RPMI7951 (cell line): Measurements from ENCODE around the gene ESYT1. TPM values are rescaled to one million over a fixed set of nuclear protein-coding genes. Genes with fewer than 3 reads are reported as not detected.
A peak's percentile ranks its signal among the peaks of the same experiment; 100 is the strongest.
"Not testable (repeated sequence)": the region's sequence is repeated elsewhere in the genome, so short reads cannot be mapped to it uniquely, and the experiment has no call there.

Experiments used
- DNase-seq: peaks from one replicate; pipeline ENCODE4 v3.0.0-alpha.2; 2012; ENCODE audit warnings: low read depth
- total RNA-seq: library from RNA; depleted of rRNA; stranded (reverse); fragments of >200 nt; shearing (Covaris generic); gene quantifications from 2 replicates; pipeline ENCODE4 v1.2.3, GENCODE V29; 2014

The ESYT1 gene
- total RNA-seq, 1 experiment from 2014 or later, result 193 TPM

DNA sequence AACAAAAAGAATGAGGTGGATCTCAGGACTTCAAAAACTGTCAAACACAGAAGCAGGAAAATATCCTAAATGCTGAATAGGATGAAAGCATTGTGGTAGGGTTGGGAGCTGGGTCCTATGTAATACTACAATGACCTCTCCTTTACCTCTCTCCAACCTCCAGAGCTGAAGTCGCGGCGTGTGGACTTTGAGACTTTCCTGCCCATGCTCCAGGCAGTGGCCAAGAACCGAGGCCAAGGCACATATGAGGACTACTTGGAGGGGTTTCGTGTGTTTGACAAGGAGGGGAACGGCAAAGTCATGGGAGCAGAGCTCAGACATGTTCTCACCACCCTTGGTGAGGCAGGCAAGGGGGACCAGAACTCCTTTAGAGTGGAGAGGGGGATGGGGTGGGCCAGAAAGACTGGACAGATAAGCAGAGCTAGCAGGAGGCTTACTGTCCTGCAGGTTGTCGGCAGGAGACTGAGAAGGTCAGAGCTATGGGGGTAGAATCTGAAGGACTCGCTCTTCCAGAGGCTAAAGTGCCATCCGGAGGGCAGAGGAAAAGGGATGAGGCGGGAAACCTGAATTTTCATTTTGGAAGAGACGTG is 27.3 kb downstream of the ESYT1 start:
- no peak for DNase-seq

DNA sequence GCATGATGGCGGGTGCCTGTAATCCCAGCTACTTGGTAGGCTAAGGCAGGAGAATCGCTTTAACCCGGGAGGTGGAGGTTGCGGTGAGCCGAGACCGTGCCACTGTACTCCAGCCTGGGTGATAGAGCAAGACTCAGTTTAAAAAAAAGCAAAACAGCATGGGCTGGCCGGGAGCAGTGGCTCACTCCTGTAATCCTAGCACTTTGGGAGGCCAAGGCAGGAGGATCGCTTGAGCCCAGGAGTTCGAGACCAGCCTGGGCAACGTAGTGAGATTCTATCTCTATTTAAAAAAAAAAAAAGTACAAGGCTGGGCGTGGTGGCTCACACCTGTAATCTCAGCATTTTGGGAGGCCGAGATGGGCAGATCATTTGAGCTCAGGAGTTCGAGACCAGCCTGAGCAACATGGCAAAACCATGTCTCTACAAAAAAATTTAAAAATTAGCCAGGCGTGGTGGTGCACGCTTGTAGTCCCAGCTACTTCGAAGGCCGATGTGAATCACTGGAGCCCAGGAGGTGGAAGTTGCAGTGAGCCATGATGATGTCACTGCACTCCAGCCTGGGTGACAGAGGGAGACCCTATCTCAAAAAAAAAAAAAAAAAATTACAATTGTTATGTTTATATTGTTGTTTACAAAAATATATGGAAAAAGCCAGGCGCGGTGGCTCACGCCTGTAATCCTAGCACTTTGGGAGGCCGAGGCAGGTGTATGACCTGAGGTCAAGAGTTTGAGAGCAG is 28.6 kb downstream of the ESYT1 start:
- not testable (repeated sequence) for DNase-seq

DNA sequence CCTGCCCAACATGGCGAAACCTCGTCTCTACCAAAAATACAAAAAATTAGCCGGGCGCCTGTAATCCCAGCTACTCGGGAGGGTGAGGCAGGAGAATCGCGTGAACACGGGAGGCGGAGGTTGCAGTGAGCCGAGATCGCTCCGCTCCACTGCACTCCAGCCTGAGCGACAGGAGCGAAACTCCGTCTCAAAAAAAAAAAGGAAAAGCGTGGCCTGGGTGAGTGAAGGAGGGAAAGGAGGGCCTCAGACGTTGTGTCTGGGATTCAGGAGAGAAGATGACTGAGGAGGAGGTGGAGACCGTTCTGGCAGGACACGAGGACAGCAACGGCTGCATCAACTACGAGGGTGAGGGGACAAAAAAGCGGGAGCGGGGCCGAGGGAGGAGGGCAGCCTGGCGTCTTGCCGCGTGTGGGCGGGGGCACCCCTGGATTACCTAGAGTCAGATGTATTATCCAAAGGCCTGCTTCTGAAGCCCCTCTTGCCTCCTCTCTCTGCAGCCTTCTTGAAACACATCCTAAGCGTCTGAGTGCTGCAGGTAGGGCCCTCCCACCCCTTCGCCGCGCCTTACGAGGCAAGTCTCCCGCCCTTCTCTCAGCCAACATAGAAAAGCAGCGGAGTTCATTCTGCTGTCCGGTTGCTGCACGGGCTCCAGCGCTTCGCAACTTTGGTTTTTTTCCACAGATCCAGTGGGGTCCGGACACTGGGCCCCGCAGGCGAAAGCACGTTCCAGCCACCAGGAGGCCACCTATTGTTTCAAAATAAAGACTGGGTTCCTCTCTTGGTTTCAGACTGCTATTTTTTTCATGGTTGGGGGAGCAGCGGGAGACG is 29.3 kb downstream of the ESYT1 start:
- peak; percentile 84 for DNase-seq

DNA sequence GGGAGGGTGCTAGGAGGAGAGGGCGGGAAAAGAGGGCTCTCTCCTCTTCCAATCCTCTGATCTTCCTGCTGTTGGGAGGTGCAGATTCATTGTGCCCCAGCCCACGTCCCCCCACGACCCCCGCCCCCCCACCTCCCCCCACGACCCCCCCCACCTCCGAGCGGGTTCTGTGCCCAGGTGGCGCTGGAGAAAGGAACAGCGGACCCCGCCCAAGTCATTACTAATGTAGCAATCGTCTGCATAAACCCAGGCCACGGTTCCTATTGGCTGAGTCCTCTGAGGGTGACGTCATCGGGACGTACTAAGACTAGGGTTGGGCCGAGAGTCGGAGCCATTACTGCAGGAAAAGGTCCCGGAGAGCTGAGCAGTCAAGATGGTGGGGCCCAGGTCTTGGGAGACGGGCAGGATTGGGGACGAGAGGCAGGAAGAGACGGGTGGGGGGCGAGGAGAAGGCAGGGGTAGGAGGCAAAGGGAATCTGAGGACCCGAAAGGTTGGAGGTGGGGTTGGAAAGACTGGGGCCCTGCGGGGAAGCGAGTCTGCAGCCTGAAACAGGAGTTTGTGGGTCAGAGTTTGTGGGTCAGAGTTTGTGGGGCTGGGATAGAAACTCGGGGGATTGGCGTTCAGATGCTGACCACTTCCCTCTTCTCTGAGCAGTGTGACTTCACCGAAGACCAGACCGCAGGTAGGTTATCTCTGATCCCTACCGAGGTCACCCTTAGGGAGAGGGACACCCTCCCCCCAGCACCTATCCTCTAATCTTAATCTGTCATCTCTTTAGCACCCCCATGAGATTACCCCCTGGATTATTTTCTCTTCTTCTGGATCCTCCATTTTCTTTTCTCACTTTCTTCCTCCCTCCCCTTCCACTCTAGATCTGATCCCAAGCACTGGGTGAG is 30.2 kb downstream of the ESYT1 start, which contains the start of gene MYL6:
TSS of gene MYL6 (plus strand) at position 331 of the 897 bp plus-strand sequence. CDS start at position 374, 43 bp downstream.
- peak; percentile 96 for DNase-seq

DNA sequence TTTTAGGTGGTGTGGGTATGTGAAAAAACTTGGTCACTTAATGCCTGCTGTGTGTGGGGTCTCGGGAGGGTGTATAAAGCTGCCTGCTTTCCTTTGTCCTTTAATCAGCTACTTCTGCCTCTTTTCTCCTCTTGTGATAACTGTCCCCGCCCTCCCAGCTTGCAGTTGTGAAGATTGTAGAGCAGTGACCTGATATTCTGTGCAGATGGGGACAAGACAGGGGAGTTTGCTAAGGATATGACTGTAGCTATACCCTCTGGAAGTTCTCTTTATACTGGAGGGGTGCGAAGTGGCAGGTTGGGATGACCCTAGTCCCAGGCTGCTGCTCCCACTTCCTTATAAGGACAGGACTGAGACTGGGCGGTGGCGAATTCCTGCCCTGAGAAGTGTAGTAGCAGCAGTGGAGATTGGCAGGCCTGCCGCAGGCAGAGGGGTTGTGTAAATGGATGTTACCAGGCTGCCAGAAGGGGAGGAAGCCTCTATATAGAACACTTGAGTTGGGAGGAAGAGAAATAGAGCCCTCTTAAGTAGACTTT is 30.9 kb downstream of the ESYT1 start:
- DNase-seq, result peak; percentile 85

DNA sequence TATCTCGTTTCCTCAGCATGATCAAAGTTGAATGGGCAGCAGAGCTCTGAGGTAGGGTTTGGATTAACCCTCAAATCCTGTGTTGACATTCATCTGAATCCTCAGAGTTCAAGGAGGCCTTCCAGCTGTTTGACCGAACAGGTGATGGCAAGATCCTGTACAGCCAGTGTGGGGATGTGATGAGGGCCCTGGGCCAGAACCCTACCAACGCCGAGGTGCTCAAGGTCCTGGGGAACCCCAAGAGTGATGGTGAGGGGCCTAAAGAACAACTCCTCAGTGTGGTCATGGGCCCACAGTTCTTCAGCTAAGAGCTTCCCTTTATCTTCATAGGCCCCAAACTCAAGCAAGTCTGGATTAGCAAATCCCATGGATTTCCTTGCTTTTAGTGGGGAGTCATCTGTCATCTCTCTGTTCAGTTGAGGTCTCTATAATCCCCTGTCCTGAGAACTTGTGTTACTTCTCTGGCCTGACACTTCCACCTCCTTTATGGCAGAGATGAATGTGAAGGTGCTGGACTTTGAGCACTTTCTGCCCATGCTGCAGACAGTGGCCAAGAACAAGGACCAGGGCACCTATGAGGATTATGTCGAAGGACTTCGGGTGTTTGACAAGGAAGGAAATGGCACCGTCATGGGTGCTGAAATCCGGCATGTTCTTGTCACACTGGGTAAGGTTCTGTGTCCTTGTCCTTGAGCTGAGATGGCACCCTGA is 31.6 kb downstream of the ESYT1 start:
- no peak for DNase-seq

DNA sequence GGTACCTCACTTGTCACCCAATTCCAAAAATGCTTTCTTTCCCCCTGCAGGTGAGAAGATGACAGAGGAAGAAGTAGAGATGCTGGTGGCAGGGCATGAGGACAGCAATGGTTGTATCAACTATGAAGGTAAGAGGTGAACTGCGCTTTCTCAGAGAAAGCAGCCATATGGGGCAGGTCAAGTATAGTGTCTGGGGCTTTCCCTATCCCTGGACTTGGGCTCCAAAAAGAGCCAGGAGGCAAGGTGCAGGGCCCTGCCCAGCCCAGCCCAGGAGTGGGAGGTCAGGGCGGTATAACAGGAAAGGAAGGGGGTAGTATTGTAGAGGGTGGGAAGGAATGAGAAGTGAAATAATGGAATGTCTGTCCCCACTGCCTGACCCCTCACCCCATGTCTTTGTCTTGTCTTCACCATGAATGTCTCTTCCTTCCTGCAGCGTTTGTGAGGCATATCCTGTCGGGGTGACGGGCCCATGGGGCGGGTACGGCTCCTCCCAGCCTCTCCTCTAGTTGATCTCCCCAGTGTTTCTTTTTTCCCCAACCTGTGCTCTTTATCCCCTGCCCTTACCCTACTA is 32.2 kb downstream of the ESYT1 start:
- peak; percentile 38 for DNase-seq

DNA sequence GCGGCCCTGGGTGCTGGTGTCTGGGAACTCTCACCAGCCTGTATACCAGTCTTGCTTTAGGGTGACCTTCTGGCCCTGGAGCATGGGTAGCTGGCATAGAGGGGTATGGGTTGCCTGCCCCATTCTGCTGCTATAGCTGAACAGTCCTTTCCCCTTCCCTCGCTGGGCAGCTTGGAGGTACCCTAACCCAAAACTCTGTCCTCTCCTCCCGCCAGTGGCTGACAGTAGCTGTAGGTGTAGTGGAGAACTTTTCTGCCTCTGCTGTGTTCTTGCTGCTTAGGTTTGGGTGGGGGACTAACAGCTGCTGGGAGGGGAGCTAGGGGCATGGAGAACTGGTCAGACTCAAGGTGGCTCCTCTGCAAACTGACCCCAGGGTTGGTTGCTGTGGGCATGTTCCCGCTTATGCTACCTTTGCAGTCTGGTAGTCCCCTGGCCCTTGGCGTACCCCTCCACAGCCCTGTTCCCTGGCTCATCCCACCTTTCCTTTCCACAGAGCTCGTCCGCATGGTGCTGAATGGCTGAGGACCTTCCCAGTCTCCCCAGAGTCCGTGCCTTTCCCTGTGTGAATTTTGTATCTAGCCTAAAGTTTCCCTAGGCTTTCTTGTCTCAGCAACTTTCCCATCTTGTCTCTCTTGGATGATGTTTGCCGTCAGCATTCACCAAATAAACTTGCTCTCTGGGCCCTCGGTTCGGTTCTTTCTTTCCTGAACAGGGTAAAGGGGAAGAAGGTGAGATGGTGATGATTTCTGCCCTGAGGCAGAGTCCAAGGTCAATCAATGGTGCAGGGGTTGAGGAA is 33.0 kb downstream of the ESYT1 start:
- DNase-seq, result no peak

DNA sequence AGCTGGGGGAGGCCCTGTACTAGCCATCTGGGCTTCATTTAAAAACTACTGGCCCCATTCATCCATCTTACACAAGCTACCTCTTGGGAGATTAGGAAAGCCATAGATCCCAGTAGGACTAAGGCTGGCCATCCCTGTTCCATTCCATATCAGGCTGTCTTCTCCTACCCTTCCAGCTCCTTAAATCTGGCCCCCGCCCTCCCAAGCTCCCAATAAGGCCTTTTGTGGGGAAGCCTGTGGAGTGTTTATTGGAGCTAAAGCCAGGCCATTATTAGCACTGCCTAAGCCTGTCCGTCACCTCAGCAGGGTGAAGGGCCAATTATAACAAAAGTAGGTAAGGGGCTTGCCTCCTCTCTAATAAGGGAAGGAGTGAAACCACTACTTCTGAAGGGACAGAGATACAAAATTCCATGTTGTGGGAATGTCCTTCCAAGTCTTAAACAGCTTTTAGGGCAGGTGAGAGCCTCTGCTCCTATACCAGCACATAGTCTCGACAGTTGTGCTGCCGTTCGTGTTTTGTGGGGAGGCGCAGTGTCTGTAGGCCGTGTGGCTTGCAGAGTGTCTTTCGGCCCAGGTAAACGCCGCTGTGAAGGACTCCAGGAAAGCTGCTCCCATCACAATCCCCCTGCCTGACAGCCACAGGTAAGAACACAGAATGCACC is 33.8 kb downstream of the ESYT1 start:
- DNase-seq, result no peak

DNA sequence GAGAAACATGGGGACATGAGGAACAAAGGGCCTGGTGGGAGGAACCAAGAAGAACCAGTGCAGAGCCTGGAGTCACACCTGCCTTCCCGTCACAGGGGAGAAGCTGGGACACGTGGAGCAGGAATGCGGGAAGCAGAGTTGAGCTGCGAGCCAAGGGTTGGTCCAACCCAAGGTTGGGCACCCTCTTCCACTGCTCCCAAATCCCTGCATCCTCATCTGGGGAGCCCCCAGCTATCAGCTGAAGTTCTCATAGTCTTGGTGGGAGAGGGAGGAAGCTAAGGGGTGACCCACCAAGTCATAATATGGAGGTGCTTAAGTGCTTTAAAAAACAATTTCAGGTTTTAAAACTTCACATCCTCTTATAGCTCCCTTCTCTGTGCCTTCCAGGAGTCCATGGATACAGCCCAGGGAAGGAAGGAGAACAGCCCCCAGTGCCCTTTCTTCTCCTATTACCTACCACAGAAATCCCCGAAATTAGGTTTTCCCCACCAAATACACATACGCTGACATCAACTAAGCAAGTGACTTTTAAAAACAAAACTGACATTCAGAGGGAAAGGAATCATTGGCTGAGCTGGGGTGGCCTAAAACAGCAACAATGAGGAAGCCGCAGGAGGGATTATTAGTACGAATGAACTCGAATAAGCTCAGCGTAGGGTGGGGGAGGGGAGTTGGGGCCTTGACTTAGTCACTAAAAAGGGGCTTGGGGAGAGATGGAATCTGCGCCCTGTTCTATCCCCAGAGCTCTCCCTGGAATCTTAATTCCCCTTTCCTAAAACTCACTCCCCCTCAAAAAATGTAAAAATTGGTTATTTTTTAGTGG is 34.6 kb downstream of the ESYT1 start:
- no peak for DNase-seq

DNA sequence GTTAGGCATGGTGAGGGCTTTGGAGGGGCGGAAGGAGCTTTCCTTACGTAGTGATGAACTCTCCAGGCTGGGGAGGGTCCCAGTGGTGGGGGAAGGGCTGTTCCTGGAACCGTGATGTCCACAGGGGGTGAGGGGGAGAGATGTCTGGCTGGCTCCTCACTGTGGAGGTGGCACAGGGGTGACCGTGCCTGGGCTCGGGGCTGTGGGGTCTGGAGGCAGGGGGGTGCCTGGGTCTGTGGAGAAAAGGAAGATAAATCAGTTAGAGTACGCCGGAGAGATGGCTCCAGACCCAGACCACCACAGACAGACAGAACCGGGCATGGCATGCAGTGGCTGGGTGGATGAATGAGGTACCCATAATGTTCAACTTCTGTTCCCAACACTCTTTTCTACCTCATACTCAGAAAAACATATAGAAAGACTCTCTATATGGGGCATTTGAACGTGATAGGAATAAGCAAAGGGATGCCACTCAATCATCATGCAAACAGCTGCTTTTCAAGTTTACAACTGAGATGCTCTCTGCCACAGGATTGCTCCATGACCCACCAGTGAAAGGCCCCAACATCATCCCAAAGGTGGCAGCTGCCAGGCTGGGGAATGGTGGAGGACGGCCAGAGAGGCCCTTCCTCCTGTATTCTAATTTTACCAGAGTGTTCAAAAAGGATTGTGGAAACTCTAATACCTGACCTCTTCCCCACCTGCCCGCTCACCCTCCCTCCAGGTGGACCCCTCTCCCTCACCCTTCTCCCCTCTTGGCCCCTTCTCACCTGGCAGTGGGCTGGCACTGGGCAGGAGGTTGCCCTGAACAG is 35.7 kb downstream of the ESYT1 start:
- no peak for DNase-seq

DNA sequence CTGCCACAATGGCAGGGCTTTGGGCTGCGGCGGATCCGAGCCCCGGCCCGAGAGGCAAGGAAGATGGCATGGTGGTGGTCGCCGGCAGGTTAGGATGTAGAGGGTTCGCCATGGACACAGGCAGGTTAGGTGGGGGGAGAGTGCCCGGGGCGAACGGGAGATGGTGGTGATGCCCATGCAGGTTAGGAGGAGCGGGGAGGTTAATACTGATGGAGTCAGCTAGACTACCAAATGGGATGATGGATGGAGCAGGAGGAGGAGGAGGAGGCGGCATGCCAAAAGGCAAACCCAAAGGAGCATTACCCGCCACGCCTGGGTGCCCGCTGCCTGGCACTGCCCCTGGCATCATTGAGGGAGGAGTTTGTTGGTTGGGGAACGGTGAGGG is 36.3 kb downstream of the ESYT1 start:
- no peak for DNase-seq

DNA sequence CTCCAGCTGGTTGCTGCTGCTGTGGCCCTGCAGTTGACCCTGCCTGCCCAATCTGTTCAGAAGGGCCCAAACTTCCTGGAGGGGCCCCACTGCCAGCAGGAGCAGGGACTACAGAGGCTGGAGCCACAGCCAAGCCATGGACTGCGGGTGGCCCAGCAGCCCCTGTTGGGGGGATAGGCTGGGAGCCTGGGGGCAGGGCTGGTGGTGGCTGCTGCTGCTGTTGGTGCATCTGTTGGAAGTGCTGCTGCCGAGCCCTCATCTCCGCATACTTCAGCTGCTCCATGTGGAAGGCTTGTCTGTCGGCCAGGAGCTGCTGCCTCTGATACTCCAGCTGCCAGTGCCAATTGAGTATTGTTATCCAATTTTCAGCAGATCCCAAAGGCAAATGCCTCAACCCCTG is 37.3 kb downstream of the ESYT1 start:
- no peak for DNase-seq

DNA sequence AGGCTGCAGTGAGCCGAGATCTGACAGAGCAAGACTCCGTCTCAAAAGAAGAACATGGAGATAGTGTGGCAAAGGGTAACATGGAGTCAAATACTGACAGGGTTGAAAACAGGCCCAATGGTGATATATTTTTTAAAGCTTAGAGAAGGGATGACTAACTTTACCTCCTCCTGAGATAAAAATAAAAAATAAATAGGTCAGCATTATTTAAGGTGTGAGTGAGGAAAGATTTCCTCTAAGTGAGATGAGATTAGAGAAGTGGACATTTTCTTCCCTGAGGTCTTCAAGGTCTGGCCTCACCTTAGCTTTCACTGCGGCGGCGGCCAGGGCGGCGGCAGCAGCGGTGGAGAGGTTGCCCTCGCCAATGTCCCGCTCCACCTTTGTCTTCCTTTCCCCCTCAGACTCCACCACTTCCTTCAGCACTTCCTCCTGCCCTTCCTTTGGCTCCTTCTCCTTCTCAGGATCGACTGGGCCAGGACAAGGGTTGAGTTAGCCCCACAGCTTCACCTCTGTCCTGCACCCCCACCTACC is 41.2 kb downstream of the ESYT1 start:
- no peak for DNase-seq

DNA sequence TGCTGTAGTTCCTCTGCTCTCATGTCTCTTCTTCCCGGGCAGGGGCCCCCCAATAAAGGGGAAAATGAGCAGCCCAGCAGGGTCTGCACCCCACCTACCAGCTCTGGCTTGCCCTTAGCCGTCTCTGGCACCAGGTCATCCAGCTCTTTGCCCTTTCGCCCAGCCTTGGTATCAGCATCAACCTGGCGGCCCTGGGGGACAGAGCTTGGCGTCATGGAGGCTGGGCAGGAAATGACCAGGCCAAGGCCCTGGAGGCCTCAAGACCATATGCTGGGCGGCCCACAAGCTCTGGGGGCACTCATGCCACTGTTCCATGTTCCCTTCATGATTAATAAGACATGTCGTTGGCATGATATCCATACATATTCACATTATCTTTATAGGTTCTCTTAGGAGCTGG is 44.8 kb downstream of the ESYT1 start:
- no peak for DNase-seq

DNA sequence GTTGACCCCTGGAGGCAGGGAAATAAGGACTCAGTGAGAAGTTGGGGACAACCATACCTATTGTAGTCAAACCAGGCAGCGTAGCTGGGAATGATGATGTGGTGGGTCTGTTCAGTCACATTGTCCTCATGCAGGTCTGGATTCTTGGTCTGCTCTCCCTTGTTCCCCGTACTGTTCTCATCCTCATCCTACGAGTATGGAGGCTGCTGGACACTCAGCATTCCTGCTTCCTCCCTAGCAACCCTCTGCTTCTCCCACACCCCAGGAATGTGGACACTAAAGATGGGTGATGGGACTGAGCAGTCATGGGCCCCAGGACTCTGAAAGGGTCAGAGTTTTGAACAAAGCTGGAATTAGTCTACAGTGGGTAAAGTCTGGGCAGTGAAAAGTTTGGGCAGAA is 50.3 kb downstream of the ESYT1 start:
- no peak for DNase-seq

DNA sequence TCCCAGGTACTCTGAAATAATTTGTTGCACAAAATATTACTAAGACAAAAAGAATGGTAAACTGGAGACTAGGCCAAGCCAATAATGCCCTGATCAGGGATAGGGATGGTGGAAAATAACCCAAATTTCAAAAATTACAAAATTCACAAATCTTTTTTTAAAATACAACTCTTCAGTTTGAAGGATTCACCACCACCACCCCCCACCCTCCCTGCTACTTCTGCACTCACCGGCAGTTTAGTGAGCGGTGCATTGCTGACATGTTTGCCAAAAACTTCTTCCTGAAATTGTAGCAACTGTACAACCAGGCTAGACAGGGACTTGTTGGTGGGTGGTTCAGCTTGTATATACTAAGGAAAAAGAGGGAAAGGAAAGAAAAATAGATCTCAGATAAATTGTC is 58.9 kb downstream of the ESYT1 start:
- no peak for DNase-seq
